Middle frontal gyrus (tissue), 1 donor: ENCODE data around the gene LSM7.
"Not testable (repeated sequence)": the region's sequence is repeated elsewhere in the genome, so short reads cannot be mapped to it uniquely, and the experiment has no call there.

Source experiments
- DNase-seq: peaks from one replicate; pipeline ENCODE4 v3.0.0-alpha.2; 2015; ENCODE audit warnings: low spot score; ENCODE audit errors: extremely low spot score

Gene LSM7

DNA sequence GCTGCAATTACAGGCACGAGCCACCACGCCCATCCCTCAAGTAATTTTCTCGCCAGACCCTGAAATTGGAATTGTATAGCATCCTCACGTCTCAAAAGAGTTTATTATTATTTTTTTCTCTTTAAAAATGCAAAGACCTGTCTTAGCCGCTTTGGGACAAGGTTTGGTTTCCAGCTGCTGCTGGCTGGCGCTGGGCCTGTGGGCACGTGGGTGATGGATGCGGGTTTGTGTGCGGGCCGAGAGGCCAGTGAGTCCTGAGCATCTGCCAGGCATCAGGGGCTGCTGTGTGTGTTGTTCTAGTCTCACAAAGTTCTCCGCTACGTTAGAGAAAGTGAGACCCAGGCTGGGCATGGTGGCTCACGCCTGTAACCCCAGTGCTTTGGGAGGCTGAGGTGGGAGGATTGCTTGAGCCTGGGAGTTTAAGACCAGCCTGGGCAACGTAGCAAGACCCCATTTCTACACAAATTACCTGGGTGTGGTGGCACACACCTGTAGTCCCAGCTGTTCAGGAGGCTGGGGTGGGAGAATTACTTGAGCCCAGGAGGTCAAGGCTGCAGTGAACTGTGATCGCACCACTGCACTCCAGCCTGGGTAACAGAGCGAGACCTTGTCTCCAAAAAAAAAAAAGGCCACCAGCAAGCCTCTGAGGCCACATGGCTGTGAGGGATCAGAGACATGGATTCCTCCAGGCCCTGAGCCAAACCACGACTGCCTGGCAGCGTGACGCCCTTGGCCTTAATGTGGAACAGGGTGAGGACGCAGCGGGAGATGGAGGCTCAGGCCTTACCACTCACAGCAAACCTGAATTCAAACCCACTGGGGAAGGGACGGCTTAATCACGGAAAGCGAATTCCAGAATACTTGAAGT lies 27.0 kb upstream of the LSM7 start:
- no peak for DNase-seq

- DNase-seq = no peak
Measured at GRCh38 chr19:2354670-2355069, 26.3 kb upstream of the LSM7 start.

DNA sequence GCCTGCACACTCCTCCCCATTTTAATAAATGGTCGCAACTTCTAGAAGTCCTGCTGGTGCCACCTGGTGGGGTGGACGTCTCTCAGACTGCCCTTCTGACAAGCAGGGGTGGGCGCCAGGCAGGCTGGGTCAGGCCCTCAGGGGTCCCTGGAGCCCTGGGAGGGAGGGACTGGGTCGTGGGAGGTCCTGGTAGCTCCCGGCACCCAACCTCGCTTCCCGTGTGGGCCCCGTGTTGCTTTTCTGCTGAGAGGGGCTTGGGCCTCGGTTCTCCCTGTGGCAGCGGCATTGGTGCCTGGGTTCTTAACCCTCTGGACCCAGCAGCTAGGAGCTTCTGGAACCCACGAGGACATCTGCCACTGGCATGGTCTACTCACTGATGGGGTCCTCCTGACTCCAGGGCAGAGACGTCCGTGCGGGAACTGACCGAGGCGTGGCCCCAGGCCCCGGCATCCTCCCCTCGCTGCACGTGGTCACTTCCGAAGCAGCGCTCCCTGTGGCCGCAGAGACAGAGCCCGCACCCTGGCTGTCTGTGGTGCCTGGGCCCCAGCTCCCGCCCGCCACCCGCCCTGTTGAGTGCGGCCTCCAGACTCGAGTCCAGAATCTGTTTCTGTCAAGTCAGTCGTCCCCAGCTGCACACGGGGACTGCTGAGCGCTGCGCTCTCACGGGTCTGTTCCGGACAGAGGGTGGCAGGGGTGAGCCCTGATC lies 25.7 kb upstream of the LSM7 start:
- DNase-seq = no peak

- no peak for DNase-seq
Measured at GRCh38 chr19:2353159-2353886, 24.9 kb upstream of the LSM7 start.

- DNase-seq = no peak
Measured at GRCh38 chr19:2352121-2352520, 23.7 kb upstream of the LSM7 start.

GRCh38 chr19:2351591-2351990 lies 23.2 kb upstream of the LSM7 start:
- DNase-seq = no peak

- no peak for DNase-seq
Measured at GRCh38 chr19:2350656-2351055, 22.3 kb upstream of the LSM7 start.

- not testable (repeated sequence) for DNase-seq
Measured at GRCh38 chr19:2349818-2350217, 21.4 kb upstream of the LSM7 start.

DNA sequence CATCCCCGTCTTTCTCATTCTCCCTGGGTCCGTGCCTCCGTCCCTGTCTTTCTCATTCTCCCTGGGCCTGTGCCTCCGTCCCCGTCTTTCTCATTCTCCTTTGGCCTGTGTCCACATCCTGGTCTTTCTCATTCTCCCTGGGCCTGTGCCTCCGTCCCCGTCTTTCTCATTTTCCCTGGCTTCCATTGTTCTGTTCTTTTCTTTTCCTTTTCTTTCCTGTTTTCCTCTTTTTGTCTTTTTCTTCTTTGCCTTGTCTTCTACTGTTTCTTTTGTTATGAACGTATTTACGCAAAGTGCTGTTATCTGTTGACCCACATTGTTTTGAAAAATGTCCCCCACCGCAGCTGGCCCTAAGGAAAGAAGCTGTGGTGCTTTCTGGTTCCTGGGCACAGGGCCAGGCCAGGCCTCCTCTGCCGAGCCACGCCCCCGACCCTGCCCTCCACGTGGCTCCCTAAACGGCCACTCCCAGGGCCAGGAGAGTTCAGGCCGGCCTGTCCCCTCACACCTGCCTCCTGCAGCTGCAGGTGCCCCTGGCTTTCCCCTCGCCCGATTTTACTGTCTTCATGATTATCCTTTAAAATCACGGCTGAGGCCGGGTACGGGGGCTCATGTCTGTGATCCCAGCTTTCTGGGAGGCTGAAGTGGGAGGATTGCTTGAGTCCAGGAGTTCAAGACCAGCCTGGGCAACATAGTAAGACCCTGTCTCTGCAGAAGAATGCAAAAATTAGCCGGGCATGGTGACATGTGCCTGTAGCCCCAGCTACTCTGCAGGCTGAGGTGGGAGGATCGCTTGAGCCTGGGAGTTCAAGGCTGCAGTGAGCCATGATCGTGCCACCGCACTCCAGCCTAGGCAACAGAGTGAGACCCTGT lies 17.6 kb upstream of the LSM7 start:
- DNase-seq = no peak

- no peak for DNase-seq
Measured at GRCh38 chr19:2345076-2345475, 16.7 kb upstream of the LSM7 start.

GRCh38 chr19:2344381-2344870 lies 16.0 kb upstream of the LSM7 start:
- DNase-seq = no peak

GRCh38 chr19:2343289-2343982 lies 15.1 kb upstream of the LSM7 start:
- no peak for DNase-seq

- no peak for DNase-seq
Measured at GRCh38 chr19:2342656-2343288, 14.4 kb upstream of the LSM7 start.

DNA sequence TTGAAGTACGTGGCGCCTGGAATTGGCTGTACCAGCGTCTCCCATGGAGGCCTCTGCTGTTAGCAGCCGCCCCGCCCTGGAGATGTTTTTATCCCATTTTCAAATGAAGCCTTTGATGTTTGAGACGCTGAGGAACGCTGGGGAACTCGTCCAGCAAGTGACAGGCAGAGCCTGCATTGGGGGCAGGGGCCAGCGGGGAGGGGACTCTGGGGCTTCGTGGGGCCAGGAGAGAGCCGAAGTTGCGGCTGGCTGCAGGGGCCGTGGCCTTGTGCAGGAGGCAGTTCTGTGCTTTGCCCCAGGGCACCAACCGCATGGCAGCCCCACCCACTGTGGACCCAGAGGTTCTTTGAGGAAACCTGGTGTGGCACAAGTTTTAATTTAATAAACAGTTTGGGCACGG lies 13.6 kb upstream of the LSM7 start:
- no peak for DNase-seq

DNA sequence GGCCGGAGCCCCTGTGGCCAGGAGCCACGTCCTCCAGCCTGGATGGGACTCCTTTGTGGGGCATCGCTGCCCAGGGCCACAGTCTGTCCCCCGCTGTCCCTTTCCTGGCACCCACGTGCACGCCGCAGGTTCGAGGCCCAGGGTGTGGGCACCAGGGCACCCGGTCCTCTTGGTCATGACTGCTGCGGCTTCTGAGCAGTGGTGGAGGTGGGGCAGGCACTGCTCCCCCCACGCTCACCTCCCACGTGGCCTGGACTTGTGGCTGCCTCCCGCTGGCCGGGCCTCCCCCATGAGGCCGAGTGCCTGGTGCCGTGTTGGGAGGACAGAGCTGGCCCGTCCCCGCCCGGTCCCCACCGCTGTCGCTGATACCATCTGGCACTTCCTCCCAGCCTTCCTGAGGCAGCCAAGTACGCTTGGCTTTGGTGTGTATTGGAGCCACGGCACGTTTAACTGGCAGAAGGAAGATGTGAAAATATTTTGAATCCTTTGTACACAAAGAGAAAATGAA lies 12.9 kb upstream of the LSM7 start:
- no peak for DNase-seq

DNA sequence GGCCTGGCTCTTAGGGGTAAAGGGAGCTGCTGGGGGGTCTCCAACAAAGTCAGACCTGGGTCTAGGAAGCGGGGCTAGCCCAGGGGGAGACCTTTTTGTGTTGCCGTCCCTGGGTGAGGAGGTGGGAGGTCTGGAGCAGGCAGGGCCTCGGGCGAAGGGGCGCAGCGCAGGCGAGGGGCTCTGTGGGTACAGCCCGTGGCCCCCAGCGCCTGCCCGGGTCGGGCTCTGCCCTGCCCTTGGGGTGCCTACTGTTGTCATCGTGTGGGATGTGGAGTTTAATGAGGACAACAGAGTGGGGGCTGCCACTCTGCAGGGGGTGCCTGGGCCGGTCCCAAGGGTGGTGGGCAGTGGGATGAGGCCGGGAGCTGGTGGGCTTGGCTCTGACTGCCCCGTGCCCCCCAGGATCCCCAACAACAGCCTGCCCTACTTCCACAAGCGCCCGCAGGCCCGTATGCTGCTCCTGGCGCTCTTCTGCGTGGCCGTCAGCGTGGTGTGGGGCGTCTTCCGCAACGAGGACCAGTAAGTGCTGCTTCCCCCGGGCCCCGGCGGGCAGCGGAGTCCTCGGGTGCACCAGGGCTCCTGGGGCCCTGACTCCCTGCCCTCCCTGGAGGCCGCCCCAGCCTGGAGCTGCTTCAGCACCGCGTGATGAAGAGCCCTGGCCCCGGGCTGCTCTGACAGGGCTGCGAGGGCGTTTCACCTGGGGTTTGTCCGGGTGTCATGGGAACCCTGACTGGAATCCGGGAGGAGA lies 12.3 kb upstream of the LSM7 start:
- no peak for DNase-seq

GRCh38 chr19:2339644-2340310 lies 11.4 kb upstream of the LSM7 start:
- DNase-seq = no peak
